ENCODE measurements around the gene OR6X1. TPM values are rescaled to one million over a fixed set of nuclear protein-coding genes. Genes with fewer than 3 reads are reported as not detected.

The OR6X1 gene
- polyA plus RNA-seq, 10 donors: not detected

Other genes starting within 250 kb of the OR6X1 start
- gene SCN3B, start 99.9 kb downstream of the OR6X1 start, polyA plus RNA-seq (ENCODE audit: insufficient read length in 10 of 10): 10 to 100 TPM; 12.8 to 67.0 (median 36.4) TPM
- 10 to 100 TPM; 13.1 to 21.9 (median 18.3) TPM for gene ZNF202, start 12.9 kb downstream of the OR6X1 start, polyA plus RNA-seq (ENCODE audit: insufficient read length in 10 of 10)
- gene OR6M1, start 51.8 kb upstream of the OR6X1 start, polyA plus RNA-seq (ENCODE audit: insufficient read length in 10 of 10): not detected
- gene TMEM225, start 131.2 kb upstream of the OR6X1 start, polyA plus RNA-seq (ENCODE audit: insufficient read length in 10 of 10): not detected
- gene OR8D4, start 147.6 kb upstream of the OR6X1 start, polyA plus RNA-seq (ENCODE audit: insufficient read length in 10 of 10): under 1 TPM in 6 of 10 donors, not detected in 4; 0.05 to 0.21 (median 0.11) TPM
- not detected for gene OR4D5, start 185.1 kb upstream of the OR6X1 start, polyA plus RNA-seq (ENCODE audit: insufficient read length in 10 of 10)
- not detected for gene OR6T1, start 189.3 kb upstream of the OR6X1 start, polyA plus RNA-seq (ENCODE audit: insufficient read length in 10 of 10)
- gene OR10S1, start 223.3 kb upstream of the OR6X1 start, polyA plus RNA-seq (ENCODE audit: insufficient read length in 10 of 10): not detected
- not detected for gene OR10G6, start 240.6 kb upstream of the OR6X1 start, polyA plus RNA-seq (ENCODE audit: insufficient read length in 10 of 10)

All from muscle of back (tissue), 10 donors.